DMS153 (cell line): ENCODE data around the gene FAM107B.
"Not testable (repeated sequence)": the region's sequence is repeated elsewhere in the genome, so short reads cannot be mapped to it uniquely, and the experiment has no call there.

ENCODE experiments used
- DNase-seq: peaks from one replicate; lab custom pipeline; 2025; lab: John Stamatoyannopoulos, UW

Gene FAM107B

DNA sequence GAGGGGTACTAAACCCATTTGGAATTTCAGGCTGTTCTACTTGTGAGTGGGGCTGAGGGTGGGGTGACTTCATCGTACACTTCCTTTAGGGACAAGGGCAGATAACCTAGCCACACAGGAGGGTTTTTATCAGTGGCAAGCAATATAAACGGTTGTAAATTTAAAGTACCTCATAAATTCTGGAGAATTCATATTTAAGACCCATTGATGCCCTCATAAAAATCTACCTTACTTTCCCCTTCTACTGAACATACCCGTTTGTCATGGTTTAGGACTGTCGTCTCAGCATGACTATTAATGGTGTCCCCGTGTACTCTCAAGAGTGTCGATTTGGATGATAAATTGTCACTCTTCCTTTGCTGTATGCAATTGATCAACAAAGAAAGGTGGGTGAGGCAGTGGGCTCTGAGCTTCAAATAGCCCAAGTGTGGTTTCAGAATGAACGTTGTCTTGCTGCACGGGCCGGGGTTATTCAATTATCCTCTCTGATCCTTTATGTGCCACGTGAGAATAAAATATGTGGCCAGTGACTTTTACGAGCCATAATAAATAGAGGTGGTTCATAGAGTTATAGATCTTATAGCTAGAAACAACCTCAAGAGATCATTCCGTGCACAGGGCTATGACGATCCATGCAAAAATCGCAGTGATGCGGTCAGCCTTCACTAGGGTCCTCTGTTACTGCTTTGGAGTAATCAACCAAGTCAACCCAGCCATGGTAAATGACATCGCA, 82.2 kb downstream of the FAM107B start:
- no peak for DNase-seq

GRCh38 chr10:14691359-14691758, 83.3 kb downstream of the FAM107B start:
- no peak for DNase-seq

- DNase-seq: no peak
Measured at GRCh38 chr10:14688606-14689005, 86.1 kb downstream of the FAM107B start.

DNA sequence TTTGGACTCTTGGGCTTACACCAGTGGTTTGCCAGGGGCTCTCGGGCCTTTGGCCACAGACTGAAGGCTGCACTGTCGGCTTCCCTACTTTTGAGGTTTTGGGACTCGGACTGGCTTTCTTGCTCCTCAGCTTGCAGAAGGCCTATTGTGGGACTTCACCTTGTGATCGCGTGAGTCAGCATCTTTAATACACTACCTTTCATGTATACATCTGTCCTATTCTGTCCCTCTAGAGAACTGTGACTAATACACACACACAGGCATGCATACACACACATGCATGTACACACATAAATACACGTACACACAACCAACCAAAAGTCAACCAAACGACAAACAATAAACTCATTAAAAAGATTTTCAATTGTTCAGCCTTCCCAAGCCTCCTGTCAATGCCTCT, 86.5 kb downstream of the FAM107B start:
- DNase-seq: not testable (repeated sequence)

DNA sequence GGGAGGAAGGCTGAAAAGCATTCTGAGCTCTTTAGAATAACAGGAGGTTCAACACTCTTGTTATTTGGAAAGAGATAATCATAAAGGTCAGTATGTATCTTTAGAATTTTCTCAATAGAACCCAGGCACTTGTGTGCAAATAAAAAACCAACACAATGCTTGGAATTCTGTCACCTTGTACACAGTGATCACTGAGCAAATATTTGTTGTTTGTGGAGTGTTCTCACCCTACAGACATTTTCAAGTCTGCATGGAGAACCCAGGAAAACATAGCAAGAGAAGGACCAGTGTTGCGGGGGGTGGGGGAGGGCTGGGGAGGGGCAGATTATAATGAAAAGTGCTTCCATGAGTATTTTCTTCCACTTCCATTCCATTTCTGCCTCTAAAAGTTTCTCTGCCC, 87.4 kb downstream of the FAM107B start:
- peak; percentile 75 for DNase-seq

DNA sequence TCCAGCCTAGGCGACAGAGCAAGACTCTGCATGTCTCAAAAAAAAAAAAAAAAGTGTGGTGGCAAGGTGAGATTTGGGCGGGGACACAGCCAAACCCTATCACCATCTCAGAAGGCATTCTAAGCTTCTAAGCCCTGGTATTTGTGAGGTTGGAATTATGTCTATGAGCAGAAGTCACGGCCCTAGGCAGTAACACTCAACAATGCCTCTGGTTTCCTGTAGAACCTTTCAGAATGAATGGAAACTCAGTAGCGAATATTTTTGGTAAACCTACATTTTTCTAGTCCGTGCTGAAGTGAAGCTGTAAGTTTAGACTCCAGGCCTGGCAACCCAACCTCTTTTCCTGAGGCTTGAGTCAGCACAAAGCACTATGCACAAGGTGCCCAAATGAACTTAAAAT, 88.3 kb downstream of the FAM107B start:
- no peak for DNase-seq

- DNase-seq: no peak
Measured at GRCh38 chr10:14684354-14684753, 90.3 kb downstream of the FAM107B start.

DNA sequence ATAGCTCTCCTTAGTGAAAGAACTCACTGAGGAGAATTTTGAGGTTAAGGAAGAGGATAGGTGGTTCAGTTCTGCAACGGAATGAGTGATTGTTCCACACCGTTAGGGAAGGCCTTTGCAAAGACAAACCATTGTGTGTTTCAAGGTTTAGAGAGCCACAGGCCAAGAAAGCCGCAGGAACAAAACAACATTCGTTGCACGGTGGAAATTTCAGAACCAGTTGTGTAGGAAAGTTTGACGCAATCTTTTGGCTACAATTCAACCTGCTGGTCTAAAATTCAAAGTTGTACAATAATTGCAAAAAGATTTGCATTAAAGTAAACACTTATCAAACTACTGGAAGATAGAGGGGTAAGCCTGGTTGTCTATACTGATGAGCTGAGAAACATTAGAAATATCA, 91.4 kb downstream of the FAM107B start:
- no peak for DNase-seq

GRCh38 chr10:14681802-14682201, 92.9 kb downstream of the FAM107B start:
- DNase-seq: no peak

DNA sequence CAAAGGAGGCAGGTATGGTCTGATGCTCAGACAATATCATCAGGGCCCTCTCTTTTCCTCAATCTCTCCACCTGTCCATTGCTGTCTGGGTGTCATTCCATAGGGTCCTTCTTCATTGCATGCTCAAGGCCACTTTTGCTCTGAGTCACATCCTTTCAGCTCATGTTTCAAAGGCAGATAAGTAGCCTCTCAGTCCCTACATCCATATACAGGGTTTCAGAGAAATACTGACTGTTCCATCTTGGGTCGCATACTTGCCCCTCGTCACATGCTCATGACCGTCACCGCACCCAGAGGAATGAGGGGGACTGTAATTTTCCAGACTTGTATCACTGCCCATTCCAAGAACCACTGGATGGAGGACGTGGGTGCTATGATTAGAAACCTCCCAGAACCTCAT, 93.4 kb downstream of the FAM107B start:
- no peak for DNase-seq

GRCh38 chr10:14678637-14679036, 96.1 kb downstream of the FAM107B start:
- DNase-seq: no peak

GRCh38 chr10:14676732-14677131, 98.0 kb downstream of the FAM107B start:
- no peak for DNase-seq

DNA sequence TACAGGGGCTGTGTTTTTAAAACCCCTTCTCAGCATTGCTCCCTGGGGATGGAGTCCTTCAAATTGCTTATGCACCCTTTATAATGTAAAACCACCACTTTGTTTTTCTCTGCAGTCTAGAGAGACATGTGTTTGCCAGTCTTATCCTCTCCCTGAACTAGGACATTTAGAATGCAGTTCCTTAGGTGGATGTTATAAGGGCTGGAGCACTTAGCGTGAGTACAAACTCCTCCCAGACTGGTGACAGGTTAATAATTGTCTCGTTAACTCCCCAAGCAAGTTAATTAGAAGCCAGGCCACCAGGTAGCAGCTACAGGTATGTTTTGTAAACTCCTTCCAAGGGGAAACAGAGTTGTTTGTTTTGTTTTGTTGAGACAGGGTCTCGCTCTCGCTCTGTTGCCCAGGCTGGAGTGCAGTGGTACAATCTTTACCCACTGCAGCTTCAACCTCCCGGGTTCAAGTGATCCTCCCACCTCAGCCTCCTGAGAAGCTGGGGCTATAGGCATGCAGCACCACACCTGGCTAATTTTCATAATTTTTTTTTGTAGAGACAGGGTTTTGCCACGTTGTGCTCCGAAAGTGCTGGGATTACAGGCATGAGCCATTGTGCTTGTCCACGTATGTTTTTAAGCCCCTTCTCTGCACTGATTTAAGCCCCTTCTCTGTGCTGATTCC, 100.2 kb downstream of the FAM107B start:
- DNase-seq: no peak

DNA sequence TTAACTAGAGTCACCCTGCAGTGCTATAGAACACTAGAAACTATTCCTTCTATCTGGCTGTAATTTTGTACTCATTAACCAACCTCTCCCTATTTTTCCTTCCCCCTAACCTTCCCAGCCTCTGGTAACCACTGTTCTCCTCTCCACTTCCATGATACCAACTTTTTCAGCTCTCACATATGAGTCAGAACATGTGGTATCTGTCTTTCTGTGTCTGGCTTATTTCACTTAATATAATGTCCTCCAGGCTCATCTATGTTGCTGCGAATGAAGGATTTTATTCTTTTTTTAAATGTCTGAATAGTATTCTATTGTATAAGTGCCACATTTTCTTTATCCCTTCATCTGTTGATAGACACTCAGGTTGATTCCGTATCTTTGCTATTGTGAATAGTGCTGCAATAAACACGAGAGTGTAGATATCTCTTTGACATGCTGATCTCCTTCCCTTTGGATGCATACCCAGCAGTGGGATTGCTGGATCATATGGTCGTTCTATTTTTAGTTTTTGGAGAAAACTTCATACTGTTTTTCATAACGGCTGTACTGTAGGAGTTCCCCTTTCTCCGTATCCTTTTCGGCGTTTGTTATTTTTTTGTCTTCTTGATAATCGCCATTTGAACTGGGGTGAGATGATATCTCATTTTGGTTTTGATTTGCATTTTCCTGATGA, 101.4 kb downstream of the FAM107B start:
- DNase-seq: no peak

DNA sequence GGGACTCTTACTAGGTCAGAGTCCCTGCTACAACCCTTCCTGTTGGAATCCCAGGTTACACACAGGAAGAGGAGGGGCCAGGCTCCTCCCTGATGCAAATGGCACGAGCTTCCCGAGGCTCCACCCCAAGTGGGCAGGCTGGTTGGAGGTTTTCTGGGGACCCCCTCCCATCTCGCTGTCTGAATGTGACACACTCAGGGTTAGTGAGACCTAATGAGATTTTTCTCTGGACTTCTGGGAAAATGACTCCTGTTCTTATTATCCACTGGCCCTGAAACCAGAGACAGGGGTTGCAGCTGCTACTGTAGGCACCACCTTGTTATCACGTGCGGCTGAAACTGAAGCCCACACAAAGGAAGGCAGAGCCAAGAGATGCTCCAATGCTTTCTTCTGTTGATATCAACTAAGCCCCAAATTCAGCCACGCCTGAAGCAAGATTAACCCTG, 103.3 kb downstream of the FAM107B start:
- DNase-seq: no peak

- DNase-seq: no peak
Measured at GRCh38 chr10:14670551-14671240, 104.0 kb downstream of the FAM107B start.

- no peak for DNase-seq
Measured at GRCh38 chr10:14669576-14669975, 105.1 kb downstream of the FAM107B start.

GRCh38 chr10:14667781-14668180, 106.9 kb downstream of the FAM107B start:
- no peak for DNase-seq

- DNase-seq: no peak
Measured at GRCh38 chr10:14667280-14667679, 107.4 kb downstream of the FAM107B start.

DNA sequence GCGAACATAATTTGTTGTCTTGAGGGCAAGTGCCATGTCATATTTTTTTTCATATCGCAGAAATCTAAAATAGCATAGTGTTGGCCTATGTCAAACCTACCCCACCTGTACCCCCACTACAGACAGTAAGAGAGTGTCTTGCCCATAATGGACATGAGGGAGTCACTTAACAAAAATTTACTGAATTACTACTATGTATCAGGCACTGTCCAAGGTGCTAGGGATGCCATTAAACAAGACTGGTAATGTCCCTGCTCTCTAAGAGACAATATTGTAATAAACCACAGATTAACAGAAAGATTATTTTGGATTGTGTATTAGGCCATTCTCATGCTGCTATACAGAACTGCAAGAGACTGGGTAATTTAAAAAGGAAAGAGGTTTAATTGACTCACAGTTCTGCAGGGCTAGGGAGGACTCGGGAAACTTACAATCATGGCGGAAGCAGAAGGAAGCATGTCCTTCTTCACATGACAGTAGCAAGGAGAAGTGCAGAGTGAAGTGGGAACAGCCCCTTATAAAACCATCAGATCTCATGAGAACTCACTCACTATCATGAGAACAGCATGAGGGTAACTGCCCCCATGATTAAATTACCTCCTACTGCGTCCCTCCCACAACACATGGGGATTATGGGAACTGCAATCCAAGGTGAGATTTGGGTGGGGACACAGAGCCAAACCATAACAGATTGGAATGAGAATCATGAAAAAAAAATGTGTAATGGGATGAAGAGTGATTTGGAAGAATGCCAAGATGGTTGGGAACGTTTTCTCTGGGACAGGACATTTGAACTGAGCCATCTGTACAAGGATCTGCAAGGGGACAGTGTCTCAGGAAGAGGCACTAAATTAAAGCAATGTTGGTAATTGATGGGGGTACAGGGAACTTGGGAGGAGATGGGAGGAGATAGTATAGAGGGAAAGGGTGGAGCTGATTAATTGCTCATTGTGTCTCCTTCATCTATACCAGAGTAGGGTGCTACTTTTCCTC, 108.5 kb downstream of the FAM107B start:
- DNase-seq: no peak

DNA sequence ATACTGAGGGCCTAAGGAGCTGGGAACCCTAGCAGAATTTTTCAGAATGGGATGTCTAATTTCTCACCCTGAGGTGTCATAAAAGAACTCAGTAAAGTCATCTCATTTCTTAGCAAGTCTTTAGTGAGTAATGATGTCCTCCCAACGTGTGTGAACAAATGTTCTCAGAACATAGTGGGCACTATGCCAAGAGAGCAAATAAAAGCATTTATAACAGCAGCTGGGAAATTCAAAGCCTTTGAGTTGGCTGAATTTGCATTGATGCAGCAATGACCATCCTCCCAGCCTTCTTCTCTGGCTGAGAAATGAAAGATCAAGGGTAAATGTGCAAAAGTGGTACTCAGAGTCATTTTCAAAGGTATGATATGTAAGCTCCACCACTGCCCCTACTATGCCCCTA, 109.4 kb downstream of the FAM107B start:
- DNase-seq: peak; percentile 19
